PC-9 (cell line): ENCODE results near the gene HACD2. TPM values are rescaled to one million over a fixed set of nuclear protein-coding genes. Genes with fewer than 3 reads are reported as not detected.
A peak's percentile ranks its signal among the peaks of the same experiment; 100 is the strongest.

Experiments
- BruUV-seq: library from RNA; stranded (reverse); fragments of 400-500 nt; replicated peaks from 2 replicates; lab custom pipeline; 2021; lab: Mats Ljungman, UMichigan
- CTCF ChIA-PET: fragments of 300-600 bp; sonication (Branson Sonifier 250); formaldehyde crosslinking; loops from one replicate; lab custom pipeline; 2022; ENCODE audit warnings: antibody characterized with exemption; lab: Charles Lee
- POLR2A ChIA-PET: fragments of 300-600 bp; sonication (Branson Sonifier 250); formaldehyde crosslinking; loops from one replicate; lab custom pipeline; 2022; ENCODE audit warnings: antibody characterized with exemption; ENCODE audit not compliant: unreplicated experiment; lab: Charles Lee
- DNase-seq, 2 experiments: peaks; one replicate each; pipeline versions ENCODE4 v3.0.0 to v3.0.0-alpha.2; 2015 to 2022; ENCODE audit warnings: mixed read lengths in 1 of 2
- H2AFZ ChIP-seq: fragments of 200-600 bp; sonication (generic); 2 replicates; pipeline ENCODE4 v1.8.1; 2017; ENCODE audit warnings: antibody characterized with exemption
- H3F3A ChIP-seq: fragments of 200-600 bp; sonication (generic); 2 replicates; pipeline ENCODE4 v1.8.1; 2017; ENCODE audit warnings: antibody characterized with exemption, mild to moderate bottlenecking, low read depth; ENCODE audit not compliant: insufficient read depth
- H3K27ac ChIP-seq: fragments of 200-600 bp; sonication (generic); 2 replicates; pipeline ENCODE4 v1.6.1; 2016; ENCODE audit warnings: mixed run types
- H3K27me3 ChIP-seq: fragments of 200-600 bp; sonication (generic); 2 replicates; pipeline ENCODE4 v1.6.1; 2016; ENCODE audit warnings: low read depth, mixed run types; ENCODE audit not compliant: insufficient read depth
- H3K36me3 ChIP-seq: fragments of 200-600 bp; sonication (generic); 2 replicates; pipeline ENCODE4 v1.6.1; 2016; ENCODE audit warnings: low read depth, mixed run types
- H3K4me1 ChIP-seq: fragments of 200-600 bp; sonication (generic); replicated peaks from 2 replicates; pipeline ENCODE4 v1.6.1; 2016; ENCODE audit warnings: mixed run types; ENCODE audit not compliant: insufficient read depth
- H3K4me2 ChIP-seq: fragments of 200-600 bp; sonication (generic); 2 replicates; pipeline ENCODE4 v1.6.1; 2017; ENCODE audit warnings: mixed run types
- H3K4me3 ChIP-seq: fragments of 200-600 bp; sonication (generic); 2 replicates; pipeline ENCODE4 v1.6.1; 2016; ENCODE audit warnings: mixed run types
- H3K79me2 ChIP-seq: fragments of 200-600 bp; sonication (generic); 2 replicates; pipeline ENCODE4 v1.6.1; 2017; ENCODE audit warnings: low read depth, mixed run types
- H3K9me2 ChIP-seq: fragments of 200-600 bp; sonication (generic); 2 replicates; pipeline ENCODE4 v1.8.1; 2017; ENCODE audit warnings: mild to moderate bottlenecking; ENCODE audit not compliant: insufficient read depth
- H3K9me3 ChIP-seq: fragments of 200-600 bp; sonication (generic); 2 replicates; pipeline ENCODE4 v1.8.1; 2016; ENCODE audit warnings: low read depth; ENCODE audit not compliant: insufficient read depth
- H4K20me1 ChIP-seq: fragments of 200-600 bp; sonication (generic); 2 replicates; pipeline ENCODE4 v1.8.1; 2017; ENCODE audit not compliant: insufficient read depth
- CTCF ChIP-seq: fragments of 200-600 bp; sonication (generic); conservative IDR thresholded peaks from 2 replicates; pipeline ENCODE4 v1.6.1; 2017; ENCODE audit warnings: mixed run types, antibody characterized with exemption, mild to moderate bottlenecking, moderate library complexity
- EZH2 ChIP-seq: fragments of 200-600 bp; sonication (generic); IDR thresholded peaks from 2 replicates; pipeline ENCODE4 v1.8.0; 2017; ENCODE audit warnings: antibody characterized with exemption, low read depth
- intact Hi-C: fragments of 100-400 bp; cut with micrococcal nuclease; formaldehyde crosslinking; loops from one replicate; pipeline ENCODE4 v1.10.0; 2022; ENCODE audit not compliant: unreplicated experiment
- total RNA-seq: library from RNA; stranded (reverse); gene quantifications from 2 replicates; pipeline ENCODE4 v1.2.3, GENCODE V29; 2021

Gene HACD2
- total RNA-seq, 1 experiment from 2014 or later = 53.3 TPM

- H3K9me2 ChIP-seq = no peaks in the 10 kb centered on the region
- POLR2A ChIA-PET = no interaction called here
- peaks cover 22% of the 10 kb centered on the region for H3K36me3 ChIP-seq
- H3K27me3 ChIP-seq = no peaks in the 10 kb centered on the region
- no peaks in the 10 kb centered on the region for H3K4me1 ChIP-seq
- H3K4me3 ChIP-seq = no peak overlapping the region
- peaks cover 14% of the 10 kb centered on the region; the same call in 1 of the 2 replicates for H3K9me3 ChIP-seq
- CTCF ChIA-PET = no interaction called here
- TF ChIP-seq CTCF = peak; percentile 65
- no peak for TF ChIP-seq EZH2
- no peak overlapping the region for H3K27ac ChIP-seq
- no peak overlapping the region for H2AFZ ChIP-seq
- BruUV-seq = no TSS peak
- peaks cover 18% of the 10 kb centered on the region; the same call in 1 of the 2 replicates for H4K20me1 ChIP-seq
- no peak overlapping the region for H3K4me2 ChIP-seq
- DNase-seq = no peak
- H3K79me2 ChIP-seq = peaks cover 17% of the 10 kb centered on the region
- intact Hi-C loops = no loop called here
- H3F3A ChIP-seq = peaks cover 5% of the 10 kb centered on the region; the same call in 1 of the 2 replicates
Observed at GRCh38 chr3:123552095-123552714, 32.6 kb downstream of the HACD2 start.

GRCh38 chr3:123547881-123548519 is 36.9 kb downstream of the HACD2 start:
- Histone ChIP-seq H3K27ac (no peak overlapping the region), H3F3A (peaks cover 5% of the 10 kb centered on the region; the same call in 1 of the 2 replicates), H3K27me3 (no peaks in the 10 kb centered on the region), H4K20me1 (peaks cover 19% of the 10 kb centered on the region; the same call in 1 of the 2 replicates), H3K9me2 (no peaks in the 10 kb centered on the region), H3K9me3 (no peaks in the 10 kb centered on the region), H3K36me3 (peaks cover 8% of the 10 kb centered on the region), H2AFZ (no peak overlapping the region), H3K4me2 (no peak overlapping the region), H3K4me1 (no peaks in the 10 kb centered on the region), H3K79me2 (peaks cover 11% of the 10 kb centered on the region; the same call in 1 of the 2 replicates), H3K4me3 (no peak overlapping the region)
- no peak for DNase-seq
- CTCF ChIA-PET = interaction anchor here (0.6 kb wide), 1 partner anchor 479 kb away, joined by 13 read pairs; no protein-coding TSS in a partner anchor
- no peak for TF ChIP-seq EZH2
- no peak for TF ChIP-seq CTCF
- BruUV-seq = no TSS peak
- POLR2A ChIA-PET = no interaction called here
- intact Hi-C loops = no loop called here

- Histone ChIP-seq H3K27me3 (no peaks in the 10 kb centered on the region), H3K9me3 (no peaks in the 10 kb centered on the region), H3K9me2 (no peaks in the 10 kb centered on the region), H3F3A (no peaks in the 10 kb centered on the region), H3K79me2 (peaks cover 8% of the 10 kb centered on the region; the same call in 1 of the 2 replicates), H3K27ac (no peak overlapping the region), H3K36me3 (peaks cover 7% of the 10 kb centered on the region; the same call in 1 of the 2 replicates), H2AFZ (no peak overlapping the region), H3K4me3 (no peak overlapping the region), H3K4me2 (no peak overlapping the region), H3K4me1 (no peaks in the 10 kb centered on the region), H4K20me1 (peaks cover 14% of the 10 kb centered on the region)
- ChIA-PET CTCF (no interaction called here), POLR2A (no interaction called here)
- TF ChIP-seq EZH2 = no peak
- intact Hi-C loops = no loop called here
- DNase-seq = no peak
- no TSS peak for BruUV-seq
Observed at GRCh38 chr3:123546133-123546755, 38.6 kb downstream of the HACD2 start.
